Breast epithelium (tissue), 4 donors: ENCODE data around the gene DYRK1B. TPM values are rescaled to one million over a fixed set of nuclear protein-coding genes. Genes with fewer than 3 reads are reported as not detected.
A peak's percentile ranks its signal among the peaks of the same experiment; 100 is the strongest.

ENCODE experiments used
- DNase-seq, 2 donors: peaks; one replicate each; pipeline ENCODE4 v3.0.0-alpha.2; 2019; ENCODE audit warnings: low spot score in 2 of 2
- H3K27ac ChIP-seq, 2 donors: fragments of 200-600 bp; sonication (generic) in 1 of 2; one replicate each; pipeline ENCODE4 v1.5.1; 2016 to 2019; ENCODE audit warnings: mild to moderate bottlenecking in 1 of 2
- H3K27me3 ChIP-seq, 2 donors: fragments of 200-600 bp; sonication (generic) in 1 of 2; one replicate each; pipeline versions ENCODE4 v1.5.1 to v1.6.0; 2017 to 2019; ENCODE audit warnings: control low read depth in 1 of 2, mild to moderate bottlenecking in 1 of 2
- H3K36me3 ChIP-seq: fragments of 200-600 bp; one replicate; pipeline ENCODE4 v1.5.1; 2019
- H3K4me1 ChIP-seq, 2 donors: fragments of 200-600 bp; sonication (generic); one replicate each; pipeline ENCODE4 v1.5.1; 2016 to 2019; ENCODE audit warnings: control low read depth in 1 of 2
- H3K4me3 ChIP-seq, 3 donors: fragments of 200-600 bp; sonication (generic); 1 replicate in 2 of 3; 2 replicates in 1 of 3; pipeline ENCODE4 v1.5.1; 2016 to 2019; ENCODE audit warnings: mild to moderate bottlenecking in 3 of 3, moderate library complexity in 2 of 3
- H3K9me3 ChIP-seq, 2 donors: fragments of 200-600 bp; sonication (generic) in 1 of 2; one replicate each; pipeline ENCODE4 v1.5.1; 2016 to 2019; ENCODE audit warnings: control low read depth in 1 of 2
- POLR2A ChIP-seq: fragments of 450-650 bp; IDR thresholded peaks from one replicate; pipeline ENCODE4 v1.6.1; 2016; ENCODE audit warnings: antibody characterized with exemption, mild to moderate bottlenecking, moderate library complexity
- POLR2AphosphoS5 ChIP-seq, 3 donors: sonication (generic); formaldehyde crosslinking; IDR thresholded peaks; one replicate each; pipeline ENCODE4 v1.6.1; 2017; ENCODE audit warnings: antibody characterized with exemption in 3 of 3
- intact Hi-C: fragments of 100-400 bp; cut with DNase I; formaldehyde crosslinking; loops from one replicate; pipeline ENCODE4 v1.15.1; 2023; ENCODE audit warnings: low total_unique reads
- total RNA-seq, 3 donors: library from RNA; depleted of rRNA; stranded (reverse); fragments of >200 nt; gene quantifications; one replicate each; pipeline ENCODE4 v1.1.0, GENCODE V29; 2016
- TF ChIP-seq, protein P1 (sequence below), 3 donors: fragments of 450-650 bp; IDR thresholded peaks; one replicate each; pipeline ENCODE4 v1.5.1; 2016 to 2017; ENCODE audit warnings: antibody characterized with exemption in 3 of 3, mild to moderate bottlenecking in 3 of 3, moderate library complexity in 3 of 3

DYRK1B gene
- total RNA-seq, 3 donors from 2014 or later: 6.2 to 12.1 (median 7.0) TPM

DNA sequence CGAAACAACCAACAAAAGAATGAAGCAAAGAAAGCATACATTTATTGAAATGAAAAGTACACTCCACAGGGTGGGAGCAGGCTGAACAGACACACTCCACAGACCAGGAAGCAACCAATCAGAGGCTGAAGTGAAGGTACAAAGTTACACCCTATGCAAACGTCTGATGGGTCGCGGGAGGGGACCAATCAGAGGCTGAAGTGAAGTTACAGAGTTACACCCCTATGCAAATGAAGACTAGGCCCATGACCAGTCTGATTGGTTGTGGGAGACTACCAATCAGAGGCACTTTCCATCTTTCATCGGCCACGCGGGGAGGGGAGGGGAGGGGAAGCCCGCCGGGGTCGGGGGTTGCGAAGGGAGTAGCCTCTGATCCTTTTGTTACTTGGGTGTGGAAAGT lies 24.6 kb upstream of the DYRK1B start:
- Histone ChIP-seq H3K4me3 (peak overlapping the region in 1 of 3 donors; percentile 35), H3K27ac (no peak overlapping the region), H3K9me3 (no peaks in the 10 kb centered on the region), H3K4me1 (no peaks in the 10 kb centered on the region), H3K36me3 (no peaks in the 10 kb centered on the region), H3K27me3 (no peaks in the 10 kb centered on the region)
- intact Hi-C loops: no loop called here
- no peak for DNase-seq
- TF ChIP-seq, protein P1, sequence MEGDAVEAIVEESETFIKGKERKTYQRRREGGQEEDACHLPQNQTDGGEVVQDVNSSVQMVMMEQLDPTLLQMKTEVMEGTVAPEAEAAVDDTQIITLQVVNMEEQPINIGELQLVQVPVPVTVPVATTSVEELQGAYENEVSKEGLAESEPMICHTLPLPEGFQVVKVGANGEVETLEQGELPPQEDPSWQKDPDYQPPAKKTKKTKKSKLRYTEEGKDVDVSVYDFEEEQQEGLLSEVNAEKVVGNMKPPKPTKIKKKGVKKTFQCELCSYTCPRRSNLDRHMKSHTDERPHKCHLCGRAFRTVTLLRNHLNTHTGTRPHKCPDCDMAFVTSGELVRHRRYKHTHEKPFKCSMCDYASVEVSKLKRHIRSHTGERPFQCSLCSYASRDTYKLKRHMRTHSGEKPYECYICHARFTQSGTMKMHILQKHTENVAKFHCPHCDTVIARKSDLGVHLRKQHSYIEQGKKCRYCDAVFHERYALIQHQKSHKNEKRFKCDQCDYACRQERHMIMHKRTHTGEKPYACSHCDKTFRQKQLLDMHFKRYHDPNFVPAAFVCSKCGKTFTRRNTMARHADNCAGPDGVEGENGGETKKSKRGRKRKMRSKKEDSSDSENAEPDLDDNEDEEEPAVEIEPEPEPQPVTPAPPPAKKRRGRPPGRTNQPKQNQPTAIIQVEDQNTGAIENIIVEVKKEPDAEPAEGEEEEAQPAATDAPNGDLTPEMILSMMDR (IDR thresholded peaks at IDR 0.05): no peak
- TF ChIP-seq POLR2AphosphoS5 (IDR thresholded peaks at IDR 0.05): no peak
- no peak for TF ChIP-seq POLR2A

DNA sequence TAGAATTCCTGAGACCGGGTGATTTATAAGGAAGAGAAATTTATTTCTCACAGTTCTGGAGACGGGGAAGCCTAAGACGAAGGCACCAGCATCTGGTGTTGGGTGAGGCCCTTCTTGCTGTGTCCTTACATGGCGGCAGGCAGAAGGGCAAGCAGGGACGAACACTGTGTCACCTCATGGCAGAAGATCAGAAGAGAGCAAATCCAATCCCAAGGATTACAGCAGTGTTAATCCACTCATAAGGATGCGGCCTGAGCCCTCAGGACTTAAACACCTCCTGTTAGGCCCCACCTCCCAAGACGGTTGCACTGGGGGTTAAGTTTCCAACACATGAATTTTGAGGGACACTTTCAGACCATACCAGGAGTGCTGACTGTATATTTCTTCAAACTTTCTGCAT lies 18.9 kb upstream of the DYRK1B start:
- TF ChIP-seq POLR2AphosphoS5 (IDR thresholded peaks at IDR 0.05) (no peak), POLR2A (no peak)
- TF ChIP-seq, protein P1 (IDR thresholded peaks at IDR 0.05): no peak
- no peak for DNase-seq
- H3K27me3 ChIP-seq: no peaks in the 10 kb centered on the region
- no peaks in the 10 kb centered on the region for H3K9me3 ChIP-seq
- no peak overlapping the region for H3K27ac ChIP-seq
- H3K36me3 ChIP-seq: no peaks in the 10 kb centered on the region
- H3K4me3 ChIP-seq: no peak overlapping the region
- intact Hi-C loops: no loop called here
- no peaks in the 10 kb centered on the region for H3K4me1 ChIP-seq

DNA sequence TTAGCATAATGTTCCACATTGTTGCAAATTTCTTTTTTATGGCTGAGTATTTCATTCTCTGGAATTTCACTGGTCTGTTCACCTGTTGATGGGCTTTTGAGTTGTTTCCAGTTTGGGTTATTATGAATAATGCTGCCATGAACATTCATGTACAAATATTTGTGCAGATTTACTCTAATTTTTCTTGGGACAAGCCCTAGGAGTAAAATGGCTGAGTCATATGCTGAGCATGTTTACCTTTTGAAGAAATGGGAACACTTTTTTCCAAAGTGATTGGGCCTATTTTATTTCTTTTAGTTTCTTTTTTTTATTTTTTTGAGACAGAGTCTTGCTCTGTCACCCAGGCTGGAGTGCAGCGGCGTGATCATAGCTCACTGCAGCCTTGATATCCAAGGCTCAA lies 16.9 kb upstream of the DYRK1B start:
- TF ChIP-seq POLR2A: no peak
- no peak for TF ChIP-seq POLR2AphosphoS5 (IDR thresholded peaks at IDR 0.05)
- TF ChIP-seq, protein P1 (IDR thresholded peaks at IDR 0.05): no peak
- H3K36me3 ChIP-seq: no peaks in the 10 kb centered on the region
- H3K9me3 ChIP-seq: no peaks in the 10 kb centered on the region
- intact Hi-C loops: no loop called here
- H3K4me3 ChIP-seq: no peak overlapping the region
- no peak overlapping the region for H3K27ac ChIP-seq
- DNase-seq: no peak
- no peaks in the 10 kb centered on the region for H3K27me3 ChIP-seq
- H3K4me1 ChIP-seq: no peaks in the 10 kb centered on the region

DNA sequence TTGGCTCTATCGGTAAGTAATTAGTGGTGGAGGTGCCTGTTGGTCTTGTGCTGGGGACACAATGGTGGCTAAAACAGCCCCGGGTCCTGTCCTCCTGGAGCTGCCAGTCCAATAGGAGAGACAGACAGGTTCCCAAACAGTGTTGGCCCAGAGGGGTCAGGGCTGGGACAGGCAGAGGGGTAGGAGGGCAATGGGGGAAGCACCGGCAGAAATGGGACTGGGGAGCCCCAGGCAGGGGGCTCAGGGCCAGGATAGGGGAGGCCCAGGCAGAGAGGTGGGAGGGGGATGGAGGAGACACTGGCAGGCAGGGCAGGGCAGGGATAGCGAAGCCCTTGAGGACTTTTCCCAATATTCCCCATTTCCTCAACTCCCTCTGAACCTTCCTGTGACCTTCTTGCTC lies 14.4 kb upstream of the DYRK1B start:
- no peak for DNase-seq
- Histone ChIP-seq H3K4me1 (peaks cover 7 to 9% of the 10 kb centered on the region in 2 donors), H3K27me3 (no peaks in the 10 kb centered on the region), H3K36me3 (no peaks in the 10 kb centered on the region), H3K27ac (no peak overlapping the region), H3K4me3 (no peak overlapping the region), H3K9me3 (no peaks in the 10 kb centered on the region)
- intact Hi-C loops: loop anchor here (5.0 kb wide), 1 partner anchor 124 kb away; the partner anchor contains the start of gene PSMC4
- TF ChIP-seq POLR2AphosphoS5 (IDR thresholded peaks at IDR 0.05) (no peak), POLR2A (no peak)
- TF ChIP-seq, protein P1 (IDR thresholded peaks at IDR 0.05): no peak

DNA sequence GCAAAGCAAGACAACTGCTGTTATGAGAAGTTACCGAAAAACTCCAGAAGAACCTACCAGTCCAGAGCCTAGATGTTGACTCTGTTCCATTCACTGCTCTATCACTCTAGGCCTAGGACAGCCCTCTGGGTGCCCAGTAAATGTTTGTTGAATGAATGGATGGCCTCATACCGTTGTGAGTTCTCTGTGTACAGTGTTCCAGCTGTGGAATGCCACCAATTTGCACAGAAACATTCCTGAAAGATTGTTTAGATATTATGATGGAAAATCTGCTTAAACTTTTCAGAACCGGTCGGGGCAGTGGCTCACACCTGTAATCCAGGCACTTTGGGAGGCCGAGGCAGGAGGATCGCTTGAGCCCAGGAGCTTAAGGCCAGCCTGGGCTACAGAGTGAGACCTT lies 13.6 kb upstream of the DYRK1B start:
- Histone ChIP-seq H3K27ac (no peak overlapping the region), H3K36me3 (no peaks in the 10 kb centered on the region), H3K27me3 (no peaks in the 10 kb centered on the region), H3K4me3 (no peak overlapping the region), H3K4me1 (peaks cover 7 to 12% of the 10 kb centered on the region in 2 donors), H3K9me3 (no peaks in the 10 kb centered on the region)
- DNase-seq: no peak
- intact Hi-C loops: loop anchor here (5.0 kb wide), 1 partner anchor 125 kb away; the partner anchor contains the start of gene PSMC4
- TF ChIP-seq POLR2AphosphoS5 (IDR thresholded peaks at IDR 0.05) (no peak), POLR2A (no peak)
- TF ChIP-seq, protein P1 (IDR thresholded peaks at IDR 0.05): no peak
